HepG2 (cell line): Measurements from ENCODE around the gene ATP6V0D1. TPM values are rescaled to one million over a fixed set of nuclear protein-coding genes. Genes with fewer than 3 reads are reported as not detected.

Experiments used
- CCDC6 ChIP-seq: sonication (generic); formaldehyde crosslinking; IDR thresholded peaks from 2 replicates; pipeline ENCODE4 v1.8.1; 2022; ENCODE audit warnings: mild to moderate bottlenecking, missing genetic modification reagents, moderate library complexity
- GATA4 ChIP-seq: sonication (generic); IDR thresholded peaks from 2 replicates; pipeline ENCODE4 v1.6.1; 2016; ENCODE audit warnings: antibody characterized with exemption, low read depth, borderline replicate concordance
- MAFF ChIP-seq: IDR thresholded peaks from 2 replicates; pipeline ENCODE4 v1.6.1; 2011; ENCODE audit warnings: low read depth, low read length, improper control_type of control experiment
- NRL ChIP-seq: sonication (generic); formaldehyde crosslinking; IDR thresholded peaks from 2 replicates; pipeline ENCODE4 v1.5.0; 2020; ENCODE audit warnings: missing genetic modification reagents, mild to moderate bottlenecking, moderate library complexity, borderline replicate concordance
- ONECUT2 ChIP-seq: sonication (generic); formaldehyde crosslinking; IDR thresholded peaks from 2 replicates; pipeline ENCODE4 v1.4.0; 2020; ENCODE audit warnings: missing genetic modification reagents
- PITX1 ChIP-seq: sonication (generic); formaldehyde crosslinking; IDR thresholded peaks from 2 replicates; pipeline ENCODE4 v1.5.1; 2020; ENCODE audit warnings: mild to moderate bottlenecking, missing genetic modification reagents
- RELA ChIP-seq: sonication (generic); formaldehyde crosslinking; IDR thresholded peaks from 2 replicates; pipeline ENCODE4 v1.4.0; 2020; ENCODE audit warnings: missing genetic modification reagents
- TAF15 ChIP-seq: fragments of 200-400 bp; formaldehyde crosslinking; IDR thresholded peaks from one replicate; pipeline ENCODE4 v1.6.1; 2018; ENCODE audit warnings: mild to moderate bottlenecking, low read depth, low read length; ENCODE audit not compliant: poor library complexity, severe bottlenecking
- ZNF256 ChIP-seq: sonication (generic); formaldehyde crosslinking; conservative IDR thresholded peaks from 2 replicates; pipeline ENCODE4 v1.4.0; 2020; ENCODE audit warnings: missing genetic modification reagents
- ZNF260 ChIP-seq: sonication (generic); formaldehyde crosslinking; IDR thresholded peaks from 2 replicates; pipeline ENCODE4 v1.4.0; 2020; ENCODE audit warnings: missing genetic modification reagents, low read depth, mild to moderate bottlenecking, borderline replicate concordance
- ZNF501 ChIP-seq: sonication (generic); formaldehyde crosslinking; IDR thresholded peaks from 2 replicates; pipeline ENCODE4 v1.5.1; 2020; ENCODE audit warnings: mild to moderate bottlenecking, moderate library complexity, missing genetic modification reagents
- ZNF530 ChIP-seq: sonication (generic); formaldehyde crosslinking; IDR thresholded peaks from 2 replicates; pipeline ENCODE4 v1.5.0; 2020; ENCODE audit warnings: low read depth, mild to moderate bottlenecking, missing genetic modification reagents
- ZNF546 ChIP-seq: sonication (generic); formaldehyde crosslinking; conservative IDR thresholded peaks from 2 replicates; pipeline ENCODE4 v1.8.1; 2023; ENCODE audit warnings: mild to moderate bottlenecking, missing genetic modification reagents
- ZNF607 ChIP-seq: sonication (generic); formaldehyde crosslinking; IDR thresholded peaks from 2 replicates; pipeline ENCODE4 v1.5.1; 2020; ENCODE audit warnings: missing genetic modification reagents, mild to moderate bottlenecking, borderline replicate concordance
- ZNF768 ChIP-seq: sonication (generic); formaldehyde crosslinking; IDR thresholded peaks from 2 replicates; pipeline ENCODE4 v1.4.0; 2020; ENCODE audit warnings: missing genetic modification reagents
- polyA plus RNA-seq, 8 experiments: library from polyadenylated mRNA; depleted of rRNA in 3 of 8; stranded (reverse) in 7 of 8; unstranded in 1 of 8; fragments of >200 nt; fragmentation: Illumina TruSeq in 4 of 8; extraction: Trizol in 4 of 8; gene quantifications; 2 replicates each; pipeline versions ENCODE4 v1.2.1 to v1.2.3, GENCODE V29; 2011 to 2016; ENCODE audit warnings: low read depth in 4 of 8, missing spikeins in 1 of 8, mixed read lengths in 1 of 8; ENCODE audit not compliant: insufficient read depth in 1 of 8
- total RNA-seq, 5 experiments: library from RNA; depleted of rRNA; stranded (reverse); fragments of >200 nt; fragmentation: Illumina TruSeq; extraction: Trizol; gene quantifications; 2 replicates each; pipeline ENCODE4 v1.2.3, GENCODE V29; 2016; ENCODE audit warnings: low read depth in 1 of 5
- TF ChIP-seq, protein P1 (sequence below): sonication (generic); formaldehyde crosslinking; IDR thresholded peaks from 2 replicates; pipeline ENCODE4 v1.8.0; 2022; ENCODE audit warnings: missing genetic modification reagents, low read depth, mild to moderate bottlenecking, borderline replicate concordance
- TF ChIP-seq, protein P2 (sequence below): sonication (generic); formaldehyde crosslinking; IDR thresholded peaks from 2 replicates; pipeline ENCODE4 v1.4.0; 2020; ENCODE audit warnings: missing genetic modification reagents
- TF ChIP-seq, protein P3 (sequence below): sonication (generic); formaldehyde crosslinking; IDR thresholded peaks from 2 replicates; pipeline ENCODE4 v1.4.0; 2020; ENCODE audit warnings: missing genetic modification reagents, borderline replicate concordance
- TF ChIP-seq, protein P4 (sequence below): sonication (generic); formaldehyde crosslinking; IDR thresholded peaks from 2 replicates; pipeline ENCODE4 v1.5.0; 2020; ENCODE audit warnings: mild to moderate bottlenecking, low read depth, missing genetic modification reagents, borderline replicate concordance
- TF ChIP-seq, protein P5 (sequence below): sonication (generic); formaldehyde crosslinking; IDR thresholded peaks from 2 replicates; pipeline ENCODE4 v1.5.1; 2020; ENCODE audit warnings: mild to moderate bottlenecking, moderate library complexity, missing genetic modification reagents

Gene ATP6V0D1
- total and polyA plus RNA-seq, 2 of the 13 experiments (the other 11 are each of a cell fraction or from before 2014, with no cell fraction given) = 51.1 to 61.3 TPM

DNA sequence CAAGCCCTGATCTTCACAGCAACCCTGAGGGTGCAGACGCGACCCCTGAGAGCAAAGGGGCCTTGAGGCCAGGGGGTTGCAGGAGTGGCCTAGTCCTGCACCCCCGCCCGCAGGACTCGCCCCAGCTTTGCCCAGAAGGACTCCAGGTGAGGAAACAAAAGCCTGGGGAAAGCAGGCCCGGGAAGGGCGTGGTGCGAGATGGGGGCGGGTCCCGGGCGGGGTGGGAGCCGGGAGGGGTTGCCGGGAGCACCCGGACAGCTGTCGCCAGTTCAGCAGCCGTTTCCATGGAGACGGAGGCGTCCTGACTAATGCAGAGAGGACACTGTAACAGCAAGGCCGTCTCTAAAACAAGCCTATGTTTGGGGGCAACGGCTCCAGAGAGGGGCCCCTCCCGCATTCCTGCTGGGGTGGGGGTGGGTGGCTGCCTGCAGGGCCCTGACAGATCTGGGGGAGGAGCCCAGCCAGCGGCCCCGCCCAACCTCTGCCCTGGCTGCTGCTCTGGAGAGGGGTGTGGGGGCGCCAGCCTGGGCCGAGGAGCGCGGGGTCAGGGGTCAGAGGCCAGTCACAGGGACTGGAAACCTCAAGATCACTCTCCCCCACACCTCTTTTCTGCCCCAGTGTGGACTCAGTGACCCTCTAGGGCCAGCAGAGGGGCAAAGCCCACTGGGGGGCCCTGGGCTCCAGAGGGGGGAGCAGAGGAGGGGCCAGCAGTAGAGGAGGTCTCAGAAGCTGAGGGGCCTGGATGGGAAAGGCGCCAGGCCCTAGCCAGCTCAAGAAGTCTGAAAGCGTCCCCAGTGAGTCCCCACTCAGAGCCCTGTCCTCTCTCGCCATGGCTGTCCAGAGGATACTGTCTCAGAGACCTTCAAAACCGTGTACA is 84.6 kb downstream of the ATP6V0D1 start (continued):
- TF ChIP-seq ZNF530 = no peak
- TF ChIP-seq, protein P1, sequence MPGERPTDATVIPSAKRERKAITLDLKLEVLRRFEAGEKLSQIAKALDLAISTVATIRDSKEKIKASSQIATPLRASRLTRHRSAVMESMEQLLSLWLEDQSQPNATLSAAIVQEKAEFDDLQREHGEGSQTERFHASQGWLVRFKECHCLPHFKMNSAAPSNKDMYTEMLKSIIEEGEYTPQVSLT = no peak
- TF ChIP-seq ONECUT2 (CRISPR knock-in tag) = no peak
- TF ChIP-seq NRL (CRISPR knock-in tag) = no peak
- TF ChIP-seq, protein P2, sequence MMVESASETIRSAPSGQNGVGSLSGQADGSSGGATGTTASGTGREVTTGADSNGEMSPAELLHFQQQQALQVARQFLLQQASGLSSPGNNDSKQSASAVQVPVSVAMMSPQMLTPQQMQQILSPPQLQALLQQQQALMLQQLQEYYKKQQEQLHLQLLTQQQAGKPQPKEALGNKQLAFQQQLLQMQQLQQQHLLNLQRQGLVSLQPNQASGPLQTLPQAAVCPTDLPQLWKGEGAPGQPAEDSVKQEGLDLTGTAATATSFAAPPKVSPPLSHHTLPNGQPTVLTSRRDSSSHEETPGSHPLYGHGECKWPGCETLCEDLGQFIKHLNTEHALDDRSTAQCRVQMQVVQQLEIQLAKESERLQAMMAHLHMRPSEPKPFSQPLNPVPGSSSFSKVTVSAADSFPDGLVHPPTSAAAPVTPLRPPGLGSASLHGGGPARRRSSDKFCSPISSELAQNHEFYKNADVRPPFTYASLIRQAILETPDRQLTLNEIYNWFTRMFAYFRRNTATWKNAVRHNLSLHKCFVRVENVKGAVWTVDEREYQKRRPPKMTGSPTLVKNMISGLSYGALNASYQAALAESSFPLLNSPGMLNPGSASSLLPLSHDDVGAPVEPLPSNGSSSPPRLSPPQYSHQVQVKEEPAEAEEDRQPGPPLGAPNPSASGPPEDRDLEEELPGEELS (CRISPR knock-in tag) = no peak
- TF ChIP-seq ZNF768 (CRISPR knock-in tag) = no peak
- TF ChIP-seq, protein P3, sequence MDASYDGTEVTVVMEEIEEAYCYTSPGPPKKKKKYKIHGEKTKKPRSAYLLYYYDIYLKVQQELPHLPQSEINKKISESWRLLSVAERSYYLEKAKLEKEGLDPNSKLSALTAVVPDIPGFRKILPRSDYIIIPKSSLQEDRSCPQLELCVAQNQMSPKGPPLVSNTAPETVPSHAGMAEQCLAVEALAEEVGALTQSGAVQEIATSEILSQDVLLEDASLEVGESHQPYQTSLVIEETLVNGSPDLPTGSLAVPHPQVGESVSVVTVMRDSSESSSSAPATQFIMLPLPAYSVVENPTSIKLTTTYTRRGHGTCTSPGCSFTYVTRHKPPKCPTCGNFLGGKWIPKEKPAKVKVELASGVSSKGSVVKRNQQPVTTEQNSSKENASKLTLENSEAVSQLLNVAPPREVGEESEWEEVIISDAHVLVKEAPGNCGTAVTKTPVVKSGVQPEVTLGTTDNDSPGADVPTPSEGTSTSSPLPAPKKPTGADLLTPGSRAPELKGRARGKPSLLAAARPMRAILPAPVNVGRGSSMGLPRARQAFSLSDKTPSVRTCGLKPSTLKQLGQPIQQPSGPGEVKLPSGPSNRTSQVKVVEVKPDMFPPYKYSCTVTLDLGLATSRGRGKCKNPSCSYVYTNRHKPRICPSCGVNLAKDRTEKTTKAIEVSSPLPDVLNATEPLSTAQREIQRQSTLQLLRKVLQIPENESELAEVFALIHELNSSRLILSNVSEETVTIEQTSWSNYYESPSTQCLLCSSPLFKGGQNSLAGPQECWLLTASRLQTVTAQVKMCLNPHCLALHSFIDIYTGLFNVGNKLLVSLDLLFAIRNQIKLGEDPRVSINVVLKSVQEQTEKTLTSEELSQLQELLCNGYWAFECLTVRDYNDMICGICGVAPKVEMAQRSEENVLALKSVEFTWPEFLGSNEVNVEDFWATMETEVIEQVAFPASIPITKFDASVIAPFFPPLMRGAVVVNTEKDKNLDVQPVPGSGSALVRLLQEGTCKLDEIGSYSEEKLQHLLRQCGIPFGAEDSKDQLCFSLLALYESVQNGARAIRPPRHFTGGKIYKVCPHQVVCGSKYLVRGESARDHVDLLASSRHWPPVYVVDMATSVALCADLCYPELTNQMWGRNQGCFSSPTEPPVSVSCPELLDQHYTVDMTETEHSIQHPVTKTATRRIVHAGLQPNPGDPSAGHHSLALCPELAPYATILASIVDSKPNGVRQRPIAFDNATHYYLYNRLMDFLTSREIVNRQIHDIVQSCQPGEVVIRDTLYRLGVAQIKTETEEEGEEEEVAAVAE (CRISPR knock-in tag) = no peak
- TF ChIP-seq TAF15 = no peak
- no peak for TF ChIP-seq GATA4
- no peak for TF ChIP-seq RELA (CRISPR knock-in tag)
- TF ChIP-seq ZNF501 = peak; percentile 21; the same call in 1 of the 2 replicates
- TF ChIP-seq, protein P4, sequence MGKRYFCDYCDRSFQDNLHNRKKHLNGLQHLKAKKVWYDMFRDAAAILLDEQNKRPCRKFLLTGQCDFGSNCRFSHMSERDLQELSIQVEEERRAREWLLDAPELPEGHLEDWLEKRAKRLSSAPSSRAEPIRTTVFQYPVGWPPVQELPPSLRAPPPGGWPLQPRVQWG = no peak
- TF ChIP-seq MAFF = no peak
- TF ChIP-seq PITX1 = peak; percentile 61; the same call in 1 of the 2 replicates
- TF ChIP-seq CCDC6 = no peak
- TF ChIP-seq ZNF546 (CRISPR knock-in tag) = no peak
- no peak for TF ChIP-seq ZNF607
- TF ChIP-seq, protein P5, sequence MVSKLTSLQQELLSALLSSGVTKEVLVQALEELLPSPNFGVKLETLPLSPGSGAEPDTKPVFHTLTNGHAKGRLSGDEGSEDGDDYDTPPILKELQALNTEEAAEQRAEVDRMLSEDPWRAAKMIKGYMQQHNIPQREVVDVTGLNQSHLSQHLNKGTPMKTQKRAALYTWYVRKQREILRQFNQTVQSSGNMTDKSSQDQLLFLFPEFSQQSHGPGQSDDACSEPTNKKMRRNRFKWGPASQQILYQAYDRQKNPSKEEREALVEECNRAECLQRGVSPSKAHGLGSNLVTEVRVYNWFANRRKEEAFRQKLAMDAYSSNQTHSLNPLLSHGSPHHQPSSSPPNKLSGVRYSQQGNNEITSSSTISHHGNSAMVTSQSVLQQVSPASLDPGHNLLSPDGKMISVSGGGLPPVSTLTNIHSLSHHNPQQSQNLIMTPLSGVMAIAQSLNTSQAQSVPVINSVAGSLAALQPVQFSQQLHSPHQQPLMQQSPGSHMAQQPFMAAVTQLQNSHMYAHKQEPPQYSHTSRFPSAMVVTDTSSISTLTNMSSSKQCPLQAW (CRISPR knock-in tag) = no peak
- TF ChIP-seq ZNF260 (CRISPR knock-in tag) = no peak
- TF ChIP-seq ZNF256 = 0 out of 2 replicates have a peak, but pooled peaks have one; percentile 19
